AG09309 (cell line): ENCODE data around the gene SLC17A3.

Experiments
- DNase-seq: peaks from one replicate; pipeline ENCODE4 v3.0.0-alpha.2; 2010; ENCODE audit warnings: low read depth
- H3K4me3 ChIP-seq: 2 replicates; pipeline ENCODE4 v1.5.1; 2011; ENCODE audit warnings: mild to moderate bottlenecking, low read depth, low read length, moderate library complexity; ENCODE audit not compliant: control insufficient read depth
- TF ChIP-seq, protein P1 (sequence below): IDR thresholded peaks from 2 replicates; pipeline ENCODE4 v1.5.1; 2011; ENCODE audit warnings: mild to moderate bottlenecking, low read depth, low read length, inconsistent platforms; ENCODE audit not compliant: insufficient read depth, control insufficient read depth; ENCODE audit errors: missing control alignments

SLC17A3 gene

DNA sequence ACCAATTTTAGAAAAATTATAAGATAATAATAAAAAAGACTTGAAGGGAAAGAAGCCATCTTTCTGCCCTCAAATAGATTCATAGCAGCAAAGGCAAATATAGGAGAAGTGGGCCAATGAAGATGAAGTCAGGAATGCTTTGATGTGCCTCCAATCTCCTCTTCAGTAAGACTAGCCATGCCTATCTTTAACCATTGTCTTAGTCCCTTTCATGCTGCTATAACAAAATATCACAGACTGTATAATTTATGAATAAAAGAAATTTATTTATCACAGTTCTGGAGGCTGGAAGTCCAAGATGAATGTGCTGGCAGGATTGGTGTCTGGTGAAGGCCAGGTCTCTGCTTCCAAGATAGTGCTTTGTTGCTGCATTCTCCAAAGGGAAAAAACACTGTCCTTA is 18.8 kb upstream of the SLC17A3 start:
- TF ChIP-seq, protein P1, sequence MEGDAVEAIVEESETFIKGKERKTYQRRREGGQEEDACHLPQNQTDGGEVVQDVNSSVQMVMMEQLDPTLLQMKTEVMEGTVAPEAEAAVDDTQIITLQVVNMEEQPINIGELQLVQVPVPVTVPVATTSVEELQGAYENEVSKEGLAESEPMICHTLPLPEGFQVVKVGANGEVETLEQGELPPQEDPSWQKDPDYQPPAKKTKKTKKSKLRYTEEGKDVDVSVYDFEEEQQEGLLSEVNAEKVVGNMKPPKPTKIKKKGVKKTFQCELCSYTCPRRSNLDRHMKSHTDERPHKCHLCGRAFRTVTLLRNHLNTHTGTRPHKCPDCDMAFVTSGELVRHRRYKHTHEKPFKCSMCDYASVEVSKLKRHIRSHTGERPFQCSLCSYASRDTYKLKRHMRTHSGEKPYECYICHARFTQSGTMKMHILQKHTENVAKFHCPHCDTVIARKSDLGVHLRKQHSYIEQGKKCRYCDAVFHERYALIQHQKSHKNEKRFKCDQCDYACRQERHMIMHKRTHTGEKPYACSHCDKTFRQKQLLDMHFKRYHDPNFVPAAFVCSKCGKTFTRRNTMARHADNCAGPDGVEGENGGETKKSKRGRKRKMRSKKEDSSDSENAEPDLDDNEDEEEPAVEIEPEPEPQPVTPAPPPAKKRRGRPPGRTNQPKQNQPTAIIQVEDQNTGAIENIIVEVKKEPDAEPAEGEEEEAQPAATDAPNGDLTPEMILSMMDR, result no peak
- DNase-seq, result no peak
- no peak overlapping the region for H3K4me3 ChIP-seq

DNA sequence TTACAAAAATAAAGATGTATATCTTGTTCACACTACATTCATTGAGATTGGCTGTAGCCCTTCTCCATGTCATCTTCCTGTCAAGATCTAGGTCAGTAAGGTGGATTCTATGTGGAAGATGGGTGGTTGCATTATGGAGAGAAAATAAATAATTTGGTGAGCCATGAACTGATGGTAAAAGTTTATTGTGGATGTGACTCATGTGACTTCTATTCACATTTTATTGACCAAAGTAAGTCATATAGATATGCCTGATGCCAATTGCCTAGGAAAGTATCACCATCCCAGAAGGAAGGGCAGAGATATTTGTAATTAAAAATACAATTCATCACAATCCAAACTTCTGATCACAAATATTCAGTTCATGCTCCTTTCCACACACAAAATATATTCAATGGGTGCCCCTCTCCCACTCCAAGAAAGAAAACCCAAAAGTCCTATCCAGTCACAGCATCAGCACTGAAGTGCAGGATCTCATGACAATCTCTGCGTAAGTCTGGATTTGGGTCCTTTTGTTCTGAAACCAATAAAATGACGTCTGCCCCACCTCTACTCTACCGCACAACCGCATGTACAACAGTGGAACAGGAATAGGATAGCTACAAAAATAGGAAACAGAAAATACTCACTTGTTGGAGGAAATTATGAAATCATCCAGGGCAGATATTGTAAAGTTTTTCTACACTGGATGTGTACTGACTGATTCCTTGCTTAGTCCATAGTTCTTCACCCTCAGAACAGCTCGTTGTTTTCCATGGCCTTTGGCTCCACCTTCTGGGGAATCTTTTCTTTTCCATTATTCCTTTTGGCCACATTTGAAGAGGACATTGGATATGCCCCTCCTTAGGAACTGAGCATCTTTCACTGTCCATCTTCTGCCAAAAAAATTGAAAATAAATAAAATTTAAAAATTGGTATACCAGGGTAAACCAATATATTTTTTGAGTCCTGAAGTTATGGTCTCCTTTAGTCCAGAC is 16.1 kb upstream of the SLC17A3 start:
- peak; percentile 18 for DNase-seq
- TF ChIP-seq, protein P1, result peak; percentile 39
- no peak overlapping the region for H3K4me3 ChIP-seq

DNA sequence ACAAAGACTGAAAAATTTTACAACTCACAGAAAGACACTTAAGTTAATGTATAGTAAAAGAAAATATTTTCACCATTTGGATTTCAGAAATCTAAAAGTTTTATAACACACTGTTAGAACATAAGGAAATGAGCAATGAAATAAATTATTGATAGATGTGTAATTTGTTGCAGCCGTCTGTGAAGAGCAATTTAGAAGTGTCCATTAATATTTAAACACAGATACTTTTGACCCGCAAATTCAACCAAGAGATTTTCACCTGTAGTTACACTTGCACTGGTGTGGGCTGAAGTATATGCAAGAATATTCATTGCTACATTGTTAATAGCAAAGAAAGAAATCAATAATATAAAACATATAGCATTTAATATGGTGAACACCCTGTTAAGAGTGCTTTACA is 14.6 kb upstream of the SLC17A3 start:
- DNase-seq, result no peak
- TF ChIP-seq, protein P1, result no peak
- no peak overlapping the region for H3K4me3 ChIP-seq

DNA sequence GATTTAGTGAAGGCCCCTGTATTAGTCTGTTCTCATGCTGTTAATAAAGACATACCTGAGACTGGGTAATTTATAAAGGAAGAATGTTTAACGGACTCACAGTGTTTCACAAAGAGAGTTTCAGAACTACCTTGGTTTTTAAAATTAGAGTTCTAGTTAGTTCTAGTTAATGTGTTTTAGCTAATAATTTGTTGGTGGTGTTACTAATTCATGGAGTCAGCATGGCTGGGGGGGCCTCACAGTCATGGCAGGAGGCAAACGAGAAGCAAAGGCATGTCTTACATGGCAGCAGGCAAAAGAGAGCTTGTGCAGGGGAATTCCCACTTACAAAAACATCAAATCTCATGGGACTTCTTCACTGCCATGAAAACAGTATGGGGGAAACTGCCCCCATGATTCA is 12.0 kb upstream of the SLC17A3 start:
- H3K4me3 ChIP-seq, result no peak overlapping the region
- DNase-seq, result no peak
- TF ChIP-seq, protein P1, result no peak

DNA sequence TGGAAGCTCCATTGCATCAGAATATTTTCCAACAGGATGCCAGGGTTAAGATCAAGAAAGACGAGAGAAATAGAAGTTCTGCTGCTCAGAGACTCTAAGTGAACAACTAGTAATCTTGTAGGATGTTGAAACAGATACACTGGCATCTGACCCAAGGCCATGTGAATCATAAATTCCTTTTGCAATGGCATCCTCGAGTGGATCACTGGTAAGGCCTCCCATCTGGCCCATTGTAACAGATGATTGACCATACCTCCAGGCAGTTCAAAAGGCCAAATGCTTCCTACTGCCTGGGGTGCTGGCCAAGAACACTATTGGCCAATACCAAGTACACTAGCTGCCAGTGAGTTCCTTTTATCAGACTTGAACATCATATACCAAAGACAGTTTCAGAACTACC is 9.9 kb upstream of the SLC17A3 start:
- H3K4me3 ChIP-seq, result no peak overlapping the region
- DNase-seq, result peak; percentile 67
- TF ChIP-seq, protein P1, result no peak

DNA sequence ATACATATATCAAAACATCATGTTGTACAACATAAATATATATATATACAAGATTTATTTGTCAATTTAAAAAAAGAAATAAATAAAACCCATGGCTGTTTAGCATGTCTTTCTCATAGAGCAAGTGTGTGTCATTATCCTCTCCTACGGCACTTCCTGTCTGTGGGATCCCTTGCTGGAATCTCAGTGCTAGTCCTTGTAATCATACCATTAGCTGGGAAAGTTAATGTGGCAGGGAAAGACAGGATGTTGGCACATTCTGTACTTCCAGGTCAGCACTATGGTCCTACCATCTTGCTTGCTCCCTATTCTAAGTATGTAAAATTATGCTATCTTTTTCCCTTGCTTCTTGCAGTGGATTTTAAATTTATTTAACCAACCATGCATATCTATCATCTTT is 9.5 kb upstream of the SLC17A3 start:
- TF ChIP-seq, protein P1, result no peak
- DNase-seq, result no peak
- no peak overlapping the region for H3K4me3 ChIP-seq
